GM21786 (cell line): ENCODE results near the gene APOL6.
"Not testable (repeated sequence)": the region's sequence is repeated elsewhere in the genome, so short reads cannot be mapped to it uniquely, and the experiment has no call there.

Experiments used
- ATAC-seq: cut with Tn5 transposase; IDR thresholded peaks from one replicate; pipeline ENCODE4 v1.9.1; 2021; ENCODE audit not compliant: unreplicated experiment

The APOL6 gene

GRCh38 chr22:35674335-35674734, 26.1 kb downstream of the APOL6 start:
- no peak for ATAC-seq

- ATAC-seq: not testable (repeated sequence)
Measured at GRCh38 chr22:35676065-35676464, 27.8 kb downstream of the APOL6 start.

- no peak for ATAC-seq
Measured at GRCh38 chr22:35677460-35678187, 29.4 kb downstream of the APOL6 start.

GRCh38 chr22:35678836-35679235, 30.6 kb downstream of the APOL6 start:
- no peak for ATAC-seq

GRCh38 chr22:35679492-35679891, 31.2 kb downstream of the APOL6 start:
- ATAC-seq: not testable (repeated sequence)

GRCh38 chr22:35681454-35682052, 33.3 kb downstream of the APOL6 start:
- no peak for ATAC-seq

DNA sequence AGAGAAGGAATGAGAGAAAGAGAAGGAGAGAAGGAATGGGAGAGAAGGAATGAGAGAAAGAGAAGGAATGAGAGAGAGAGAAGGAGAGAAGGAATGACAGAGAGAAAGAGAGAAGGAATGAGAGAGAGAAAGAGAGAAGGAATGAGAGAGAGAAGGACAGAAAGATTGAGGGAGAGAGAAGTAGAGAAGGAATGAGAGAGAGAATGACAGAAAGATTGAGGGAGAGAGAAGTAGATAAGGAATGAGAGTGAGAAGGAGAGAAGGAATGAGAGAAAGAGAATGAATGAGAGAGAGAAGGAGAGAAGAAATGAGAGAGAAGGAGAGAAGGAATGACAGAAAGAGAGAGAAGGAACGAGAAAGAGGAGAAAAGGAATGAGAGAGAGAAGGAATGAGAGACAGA, 35.3 kb downstream of the APOL6 start:
- no peak for ATAC-seq

DNA sequence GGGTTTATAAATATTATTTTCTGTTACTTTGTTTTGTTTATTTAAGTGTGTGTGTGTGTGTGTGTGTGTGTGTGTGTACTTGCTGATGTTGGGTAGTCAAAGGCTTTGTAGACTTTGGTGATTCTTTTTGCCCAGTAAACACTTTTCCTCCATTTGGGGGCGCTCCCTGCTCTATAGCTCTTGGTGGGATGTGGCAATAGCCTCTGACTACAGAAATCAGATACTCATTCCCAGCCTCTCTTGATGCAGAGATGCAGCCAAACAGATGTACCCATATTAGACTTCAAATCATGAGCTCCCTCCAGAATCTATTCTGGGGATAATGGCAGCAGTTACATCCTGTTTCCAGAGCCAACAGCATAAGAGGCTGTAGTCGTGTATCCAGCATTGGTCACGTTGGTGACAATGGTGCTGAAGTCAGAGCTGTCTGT, 36.0 kb downstream of the APOL6 start:
- ATAC-seq: no peak

DNA sequence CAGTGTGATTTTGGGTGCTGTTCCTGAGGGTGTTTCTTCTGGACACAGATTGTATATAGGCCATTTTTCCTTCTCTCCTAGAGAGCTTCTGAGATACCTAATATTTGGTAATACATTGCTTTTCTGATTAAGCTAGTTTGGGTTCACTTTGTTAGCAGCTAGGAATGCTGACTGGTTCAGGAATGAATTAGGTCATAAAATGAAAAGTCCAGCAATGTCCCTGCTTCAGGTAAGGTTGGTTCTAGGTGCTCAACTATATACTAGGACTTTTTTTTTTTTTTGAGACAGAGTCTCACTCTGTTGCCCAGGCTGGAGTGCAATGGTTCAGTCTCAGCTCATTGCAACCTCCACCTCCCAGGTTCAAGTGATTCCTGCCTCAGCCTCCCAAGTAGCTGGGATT, 36.5 kb downstream of the APOL6 start:
- no peak for ATAC-seq

DNA sequence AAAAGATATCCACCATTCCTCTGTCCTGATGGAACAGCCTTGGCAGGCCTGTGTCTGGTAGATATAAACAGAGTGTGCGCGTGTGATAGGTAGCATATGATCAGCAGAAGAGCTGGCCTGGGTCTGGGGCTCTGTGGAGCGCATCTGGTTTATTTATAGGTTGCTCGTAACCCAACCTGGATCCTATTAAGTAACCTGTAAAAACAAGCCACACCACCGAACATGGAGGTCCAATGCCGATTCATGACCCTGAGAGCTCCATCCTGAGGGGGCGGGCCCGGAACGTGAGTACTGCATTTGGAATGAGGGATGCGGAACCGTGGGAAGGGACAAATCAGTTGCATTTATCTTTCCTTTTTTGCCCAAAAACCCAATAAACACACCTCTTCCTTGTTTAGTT, 37.5 kb downstream of the APOL6 start:
- ATAC-seq: no peak

DNA sequence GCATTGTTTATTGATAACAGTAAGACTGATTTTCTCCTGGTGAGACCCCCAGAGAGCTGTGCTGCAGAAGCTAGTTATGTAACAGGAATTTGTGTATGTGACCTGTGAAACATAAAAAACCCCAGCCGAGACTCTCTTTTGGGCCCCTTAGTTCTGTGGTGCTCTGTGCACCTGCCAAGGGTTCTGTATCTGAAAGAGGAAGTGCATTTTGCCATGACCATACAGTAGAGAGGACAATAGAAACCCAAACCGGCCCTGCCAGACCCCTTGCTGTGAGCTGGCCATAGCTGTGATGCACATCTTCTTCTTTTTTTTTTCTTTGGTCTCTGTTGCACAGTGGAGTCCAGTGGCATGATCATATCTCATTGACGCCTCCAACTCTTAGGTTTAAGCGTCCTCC, 38.1 kb downstream of the APOL6 start:
- no peak for ATAC-seq

GRCh38 chr22:35687461-35687860, 39.2 kb downstream of the APOL6 start:
- no peak for ATAC-seq

GRCh38 chr22:35688913-35689675, 40.8 kb downstream of the APOL6 start:
- no peak for ATAC-seq

DNA sequence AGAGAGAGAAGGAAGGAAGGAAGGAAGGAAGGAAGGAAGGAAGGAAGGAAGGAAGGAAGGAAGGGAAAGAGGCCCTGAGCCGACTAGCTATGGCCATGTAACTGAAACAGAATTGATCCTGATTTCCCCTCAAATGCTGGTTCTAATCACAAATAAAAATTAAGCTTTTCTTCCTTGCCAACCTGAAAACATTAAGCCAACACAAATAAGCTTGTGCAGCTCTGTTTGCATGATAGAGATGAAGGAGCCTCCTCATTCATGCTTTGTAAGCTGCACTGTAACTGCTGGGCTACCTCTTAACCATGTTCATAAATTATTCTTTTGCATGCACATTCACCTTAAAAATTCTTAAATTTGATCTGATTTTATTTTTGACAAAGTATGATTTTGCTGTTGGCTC, 41.8 kb downstream of the APOL6 start:
- ATAC-seq: no peak

DNA sequence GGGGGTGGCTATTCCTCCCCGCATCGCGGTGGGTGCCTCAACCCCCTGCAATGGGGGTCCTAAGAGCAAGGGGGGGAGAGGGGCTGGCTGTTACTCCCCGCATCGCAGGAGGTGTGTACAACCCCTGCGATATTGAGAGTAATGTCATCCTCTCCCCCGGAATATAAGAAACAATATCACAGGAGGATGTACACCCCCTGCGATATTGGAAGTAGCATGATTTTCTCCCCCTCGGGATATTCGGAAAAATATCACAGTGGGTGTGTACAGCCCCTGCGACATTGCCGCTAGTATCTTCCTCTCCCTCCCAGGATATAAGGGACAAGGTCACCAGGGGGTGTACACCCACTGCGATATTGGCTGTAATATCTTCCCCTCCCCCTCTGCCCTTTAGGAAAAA, 47.0 kb downstream of the APOL6 start:
- no peak for ATAC-seq

GRCh38 chr22:35697142-35697541, 48.9 kb downstream of the APOL6 start:
- no peak for ATAC-seq

- ATAC-seq: not testable (repeated sequence)
Measured at GRCh38 chr22:35699852-35700251, 51.6 kb downstream of the APOL6 start.

- no peak for ATAC-seq
Measured at GRCh38 chr22:35703861-35704584, 55.8 kb downstream of the APOL6 start.

DNA sequence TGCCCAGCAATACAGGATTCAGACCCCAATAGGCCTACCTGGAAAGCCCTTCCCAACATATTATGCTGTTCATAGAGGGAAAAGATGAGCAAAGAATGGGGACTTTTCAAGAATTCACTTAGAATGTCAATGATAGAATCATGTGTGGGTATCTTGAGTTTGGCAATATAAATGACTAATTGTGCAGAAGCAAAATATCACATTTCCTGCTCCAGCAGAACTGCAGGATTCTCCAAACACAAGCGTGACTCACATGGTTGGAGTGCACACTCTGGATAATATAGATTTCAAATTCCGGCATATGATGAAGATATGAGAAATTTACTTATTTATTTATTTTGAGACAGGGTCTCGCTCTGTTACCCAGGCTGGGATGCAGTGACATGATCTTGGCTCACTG, 56.9 kb downstream of the APOL6 start:
- ATAC-seq: no peak

GRCh38 chr22:35708453-35708852, 60.2 kb downstream of the APOL6 start:
- ATAC-seq: no peak

- ATAC-seq: no peak
Measured at GRCh38 chr22:35708917-35709316, 60.7 kb downstream of the APOL6 start.
